Measurements from ENCODE around the gene FBXW8. TPM values are rescaled to one million over a fixed set of nuclear protein-coding genes. Genes with fewer than 3 reads are reported as not detected.

FBXW8 gene
- total and polyA plus RNA-seq, 4 donors: 1.9 to 7.1 (median 4.9) TPM

DNA sequence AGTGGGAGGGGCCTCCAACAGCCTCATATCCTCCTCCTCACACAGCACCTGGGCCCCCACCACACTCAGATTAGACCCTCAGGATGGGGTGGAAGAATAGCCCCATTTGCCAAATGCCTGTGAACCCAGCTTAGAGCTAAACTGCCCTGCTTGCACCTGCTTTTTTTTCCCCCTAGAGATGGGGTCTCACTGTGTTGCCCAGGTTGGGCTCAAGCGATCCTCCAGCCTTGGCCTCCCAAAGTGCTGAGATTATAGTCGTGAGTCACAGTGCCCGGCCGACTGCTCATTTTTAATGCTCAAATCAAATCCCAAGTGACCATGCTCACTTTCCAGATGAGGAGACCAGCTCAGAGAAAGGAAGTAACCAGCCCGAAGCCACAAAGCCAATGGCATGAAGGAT, 161.4 kb downstream of the FBXW8 start:
- WGBS: 91% methylated on average over 5 of the region's 5 CpGs
- Histone ChIP-seq H3K27me3 (ENCODE audit: control insufficient read depth in 4 of 4, insufficient read depth in 4 of 4, low read length in 3 of 4) (no peaks in the 10 kb centered on the region), H3K27ac (ENCODE audit: low read depth in 1 of 2, low read length in 2 of 2) (no peak overlapping the region), H3K36me3 (ENCODE audit: control insufficient read depth in 4 of 4, insufficient read depth in 3 of 4, low read depth in 1 of 4, low read length in 3 of 4) (no peaks in the 10 kb centered on the region), H3K9me3 (ENCODE audit: control insufficient read depth in 4 of 4, low read length in 3 of 4) (no peaks in the 10 kb centered on the region), H3K4me1 (ENCODE audit: control insufficient read depth in 4 of 4, insufficient read depth in 4 of 4, low read length in 3 of 4) (peaks cover 0 to 2% (median 0%) of the 10 kb centered on the region in 4 donors), H3K9ac (ENCODE audit: low read depth in 1 of 2, low read length in 2 of 2) (no peak overlapping the region), H3K4me3 (ENCODE audit: low read depth in 1 of 3, low read length in 3 of 3) (no peak overlapping the region)
- DNase-seq (ENCODE audit: low spot score): no peak
- TF ChIP-seq, protein P1, sequence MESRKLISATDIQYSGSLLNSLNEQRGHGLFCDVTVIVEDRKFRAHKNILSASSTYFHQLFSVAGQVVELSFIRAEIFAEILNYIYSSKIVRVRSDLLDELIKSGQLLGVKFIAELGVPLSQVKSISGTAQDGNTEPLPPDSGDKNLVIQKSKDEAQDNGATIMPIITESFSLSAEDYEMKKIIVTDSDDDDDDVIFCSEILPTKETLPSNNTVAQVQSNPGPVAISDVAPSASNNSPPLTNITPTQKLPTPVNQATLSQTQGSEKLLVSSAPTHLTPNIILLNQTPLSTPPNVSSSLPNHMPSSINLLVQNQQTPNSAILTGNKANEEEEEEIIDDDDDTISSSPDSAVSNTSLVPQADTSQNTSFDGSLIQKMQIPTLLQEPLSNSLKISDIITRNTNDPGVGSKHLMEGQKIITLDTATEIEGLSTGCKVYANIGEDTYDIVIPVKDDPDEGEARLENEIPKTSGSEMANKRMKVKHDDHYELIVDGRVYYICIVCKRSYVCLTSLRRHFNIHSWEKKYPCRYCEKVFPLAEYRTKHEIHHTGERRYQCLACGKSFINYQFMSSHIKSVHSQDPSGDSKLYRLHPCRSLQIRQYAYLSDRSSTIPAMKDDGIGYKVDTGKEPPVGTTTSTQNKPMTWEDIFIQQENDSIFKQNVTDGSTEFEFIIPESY (IDR thresholded peaks at IDR 0.05): no peak
- TF ChIP-seq FOXA1 (IDR thresholded peaks at IDR 0.05): no peak
- TF ChIP-seq RAD21 (IDR thresholded peaks at IDR 0.05): no peak
- TF ChIP-seq GABPA (IDR thresholded peaks at IDR 0.05 in 1 of 2, conservative IDR thresholded peaks at IDR 0.05 in 1 of 2): no peak
- no peak for TF ChIP-seq FOXA2 (IDR thresholded peaks at IDR 0.05)
- no peak for TF ChIP-seq YY1 (IDR thresholded peaks at IDR 0.05)
- TF ChIP-seq RXRA (IDR thresholded peaks at IDR 0.05): no peak

DNA sequence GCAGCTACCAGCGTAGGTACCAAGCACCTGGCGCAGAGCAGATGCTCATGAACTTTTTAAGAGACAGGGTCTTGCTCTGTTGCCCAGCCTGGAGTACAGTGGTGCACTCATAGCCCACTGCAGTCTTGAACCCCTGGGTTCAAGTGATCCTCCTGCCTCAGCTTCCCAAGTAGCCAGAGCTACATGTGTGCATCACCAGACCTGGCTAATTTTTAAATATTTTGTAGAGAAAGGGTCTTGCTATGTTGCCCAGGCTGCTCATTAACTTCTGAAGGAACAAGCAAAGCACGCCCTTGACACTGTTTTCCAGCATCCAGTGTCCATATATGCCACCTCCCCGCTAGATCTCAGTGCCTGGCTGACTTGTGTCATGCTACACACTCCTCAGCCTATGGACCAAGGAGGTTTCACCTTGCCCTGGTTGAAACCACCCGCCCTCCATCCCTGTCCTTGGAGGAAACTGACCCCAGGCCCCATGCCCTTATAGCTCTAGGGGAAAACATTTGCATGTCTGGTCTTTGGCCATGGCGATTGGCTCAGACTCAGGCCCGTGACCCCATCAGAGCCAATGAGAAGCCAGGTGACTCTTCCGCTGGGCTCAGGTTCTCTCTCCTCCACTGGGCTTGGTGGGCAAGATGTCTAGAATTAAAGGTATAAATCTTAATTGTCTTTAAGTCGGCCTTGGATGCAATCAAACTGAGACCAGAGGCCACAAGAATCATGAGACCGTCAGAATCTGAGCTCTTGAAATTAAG, 162.2 kb downstream of the FBXW8 start:
- no peak for DNase-seq (ENCODE audit: low spot score)
- WGBS: 84% methylated on average over 10 of the region's 10 CpGs
- no peaks in the 10 kb centered on the region for H3K27me3 ChIP-seq (ENCODE audit: control insufficient read depth in 4 of 4, insufficient read depth in 4 of 4, low read length in 3 of 4)
- H3K9ac ChIP-seq (ENCODE audit: low read depth in 1 of 2, low read length in 2 of 2): no peak overlapping the region
- no peaks in the 10 kb centered on the region for H3K9me3 ChIP-seq (ENCODE audit: control insufficient read depth in 4 of 4, low read length in 3 of 4)
- H3K36me3 ChIP-seq (ENCODE audit: control insufficient read depth in 4 of 4, insufficient read depth in 3 of 4, low read depth in 1 of 4, low read length in 3 of 4): no peaks in the 10 kb centered on the region
- H3K4me1 ChIP-seq (ENCODE audit: control insufficient read depth in 4 of 4, insufficient read depth in 4 of 4, low read length in 3 of 4): peaks cover 0 to 2% (median 0%) of the 10 kb centered on the region in 4 donors
- TF ChIP-seq JUND (IDR thresholded peaks at IDR 0.05): no peak
- TF ChIP-seq, protein P2, sequence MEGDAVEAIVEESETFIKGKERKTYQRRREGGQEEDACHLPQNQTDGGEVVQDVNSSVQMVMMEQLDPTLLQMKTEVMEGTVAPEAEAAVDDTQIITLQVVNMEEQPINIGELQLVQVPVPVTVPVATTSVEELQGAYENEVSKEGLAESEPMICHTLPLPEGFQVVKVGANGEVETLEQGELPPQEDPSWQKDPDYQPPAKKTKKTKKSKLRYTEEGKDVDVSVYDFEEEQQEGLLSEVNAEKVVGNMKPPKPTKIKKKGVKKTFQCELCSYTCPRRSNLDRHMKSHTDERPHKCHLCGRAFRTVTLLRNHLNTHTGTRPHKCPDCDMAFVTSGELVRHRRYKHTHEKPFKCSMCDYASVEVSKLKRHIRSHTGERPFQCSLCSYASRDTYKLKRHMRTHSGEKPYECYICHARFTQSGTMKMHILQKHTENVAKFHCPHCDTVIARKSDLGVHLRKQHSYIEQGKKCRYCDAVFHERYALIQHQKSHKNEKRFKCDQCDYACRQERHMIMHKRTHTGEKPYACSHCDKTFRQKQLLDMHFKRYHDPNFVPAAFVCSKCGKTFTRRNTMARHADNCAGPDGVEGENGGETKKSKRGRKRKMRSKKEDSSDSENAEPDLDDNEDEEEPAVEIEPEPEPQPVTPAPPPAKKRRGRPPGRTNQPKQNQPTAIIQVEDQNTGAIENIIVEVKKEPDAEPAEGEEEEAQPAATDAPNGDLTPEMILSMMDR (IDR thresholded peaks at IDR 0.05; ENCODE audit: low read depth, low read length, missing input control): no peak
- no peak for TF ChIP-seq GABPA (IDR thresholded peaks at IDR 0.05 in 1 of 2, conservative IDR thresholded peaks at IDR 0.05 in 1 of 2)
- H3K4me3 ChIP-seq (ENCODE audit: low read depth in 1 of 3, low read length in 3 of 3): no peak overlapping the region
- H3K27ac ChIP-seq (ENCODE audit: low read depth in 1 of 2, low read length in 2 of 2): no peak overlapping the region

DNA sequence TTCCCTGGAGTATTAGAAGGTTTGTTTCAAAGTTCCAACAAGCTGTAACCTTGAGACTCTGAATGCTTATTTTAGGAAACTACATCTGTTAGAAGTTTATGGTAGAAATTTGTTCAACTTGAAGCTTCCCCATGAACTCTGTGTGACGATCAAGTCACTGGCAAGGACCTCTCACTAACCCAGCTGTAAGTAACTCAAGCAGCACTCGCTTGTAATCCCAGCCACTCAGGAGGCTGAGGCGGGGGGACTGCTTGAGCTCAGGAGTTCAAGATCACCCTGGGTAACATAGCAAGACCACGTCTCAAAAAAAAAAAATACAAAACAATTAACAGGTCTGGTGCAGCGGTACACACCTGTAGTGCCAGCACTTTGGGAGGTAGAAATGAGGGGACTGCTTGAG, 162.9 kb downstream of the FBXW8 start:
- no peak overlapping the region for H3K9ac ChIP-seq (ENCODE audit: low read depth in 1 of 2, low read length in 2 of 2)
- no peak overlapping the region for H3K4me3 ChIP-seq (ENCODE audit: low read depth in 1 of 3, low read length in 3 of 3)
- H3K36me3 ChIP-seq (ENCODE audit: control insufficient read depth in 4 of 4, insufficient read depth in 3 of 4, low read depth in 1 of 4, low read length in 3 of 4): no peaks in the 10 kb centered on the region
- no peak for DNase-seq (ENCODE audit: low spot score)
- TF ChIP-seq NR2F2 (IDR thresholded peaks at IDR 0.05) (no peak), YY1 (IDR thresholded peaks at IDR 0.05) (no peak), FOXA1 (IDR thresholded peaks at IDR 0.05) (no peak), FOXA2 (IDR thresholded peaks at IDR 0.05) (no peak), HNF4A (conservative IDR thresholded peaks at IDR 0.05) (no peak), EGR1 (IDR thresholded peaks at IDR 0.05; ENCODE audit: low read depth in 2 of 2) (no peak), JUND (IDR thresholded peaks at IDR 0.05) (no peak), RXRA (IDR thresholded peaks at IDR 0.05) (no peak), RAD21 (IDR thresholded peaks at IDR 0.05) (no peak), GABPA (IDR thresholded peaks at IDR 0.05 in 1 of 2, conservative IDR thresholded peaks at IDR 0.05 in 1 of 2) (no peak)
- TF ChIP-seq, protein P3, sequence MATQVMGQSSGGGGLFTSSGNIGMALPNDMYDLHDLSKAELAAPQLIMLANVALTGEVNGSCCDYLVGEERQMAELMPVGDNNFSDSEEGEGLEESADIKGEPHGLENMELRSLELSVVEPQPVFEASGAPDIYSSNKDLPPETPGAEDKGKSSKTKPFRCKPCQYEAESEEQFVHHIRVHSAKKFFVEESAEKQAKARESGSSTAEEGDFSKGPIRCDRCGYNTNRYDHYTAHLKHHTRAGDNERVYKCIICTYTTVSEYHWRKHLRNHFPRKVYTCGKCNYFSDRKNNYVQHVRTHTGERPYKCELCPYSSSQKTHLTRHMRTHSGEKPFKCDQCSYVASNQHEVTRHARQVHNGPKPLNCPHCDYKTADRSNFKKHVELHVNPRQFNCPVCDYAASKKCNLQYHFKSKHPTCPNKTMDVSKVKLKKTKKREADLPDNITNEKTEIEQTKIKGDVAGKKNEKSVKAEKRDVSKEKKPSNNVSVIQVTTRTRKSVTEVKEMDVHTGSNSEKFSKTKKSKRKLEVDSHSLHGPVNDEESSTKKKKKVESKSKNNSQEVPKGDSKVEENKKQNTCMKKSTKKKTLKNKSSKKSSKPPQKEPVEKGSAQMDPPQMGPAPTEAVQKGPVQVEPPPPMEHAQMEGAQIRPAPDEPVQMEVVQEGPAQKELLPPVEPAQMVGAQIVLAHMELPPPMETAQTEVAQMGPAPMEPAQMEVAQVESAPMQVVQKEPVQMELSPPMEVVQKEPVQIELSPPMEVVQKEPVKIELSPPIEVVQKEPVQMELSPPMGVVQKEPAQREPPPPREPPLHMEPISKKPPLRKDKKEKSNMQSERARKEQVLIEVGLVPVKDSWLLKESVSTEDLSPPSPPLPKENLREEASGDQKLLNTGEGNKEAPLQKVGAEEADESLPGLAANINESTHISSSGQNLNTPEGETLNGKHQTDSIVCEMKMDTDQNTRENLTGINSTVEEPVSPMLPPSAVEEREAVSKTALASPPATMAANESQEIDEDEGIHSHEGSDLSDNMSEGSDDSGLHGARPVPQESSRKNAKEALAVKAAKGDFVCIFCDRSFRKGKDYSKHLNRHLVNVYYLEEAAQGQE (IDR thresholded peaks at IDR 0.05): no peak
- TF ChIP-seq, protein P4, sequence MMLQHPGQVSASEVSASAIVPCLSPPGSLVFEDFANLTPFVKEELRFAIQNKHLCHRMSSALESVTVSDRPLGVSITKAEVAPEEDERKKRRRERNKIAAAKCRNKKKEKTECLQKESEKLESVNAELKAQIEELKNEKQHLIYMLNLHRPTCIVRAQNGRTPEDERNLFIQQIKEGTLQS (IDR thresholded peaks at IDR 0.05): no peak
- TF ChIP-seq, protein P1 (IDR thresholded peaks at IDR 0.05): no peak
- 83% methylated on average over 5 of the region's 5 CpGs for WGBS
- no peaks in the 10 kb centered on the region for H3K9me3 ChIP-seq (ENCODE audit: control insufficient read depth in 4 of 4, low read length in 3 of 4)
- H3K27ac ChIP-seq (ENCODE audit: low read depth in 1 of 2, low read length in 2 of 2): no peak overlapping the region
- no peaks in the 10 kb centered on the region for H3K27me3 ChIP-seq (ENCODE audit: control insufficient read depth in 4 of 4, insufficient read depth in 4 of 4, low read length in 3 of 4)
- peaks cover 0 to 2% (median 0%) of the 10 kb centered on the region in 4 donors for H3K4me1 ChIP-seq (ENCODE audit: control insufficient read depth in 4 of 4, insufficient read depth in 4 of 4, low read length in 3 of 4)

All from liver (tissue), 9 donors.